Lower leg skin (tissue), 3 donors: ENCODE measurements around the gene ZCCHC2.

Experiments used
- POLR2A ChIP-seq, 2 donors: fragments of 450-650 bp; IDR thresholded peaks; one replicate each; pipeline ENCODE4 v1.6.1; 2016 to 2017; ENCODE audit warnings: antibody characterized with exemption in 2 of 2, mild to moderate bottlenecking in 1 of 2, moderate library complexity in 1 of 2
- TF ChIP-seq, protein P1 (sequence below), 3 donors: fragments of 450-650 bp; IDR thresholded peaks; one replicate each; pipeline ENCODE4 v1.5.1; 2016; ENCODE audit warnings: antibody characterized with exemption in 3 of 3, mild to moderate bottlenecking in 3 of 3, moderate library complexity in 2 of 3

DNA sequence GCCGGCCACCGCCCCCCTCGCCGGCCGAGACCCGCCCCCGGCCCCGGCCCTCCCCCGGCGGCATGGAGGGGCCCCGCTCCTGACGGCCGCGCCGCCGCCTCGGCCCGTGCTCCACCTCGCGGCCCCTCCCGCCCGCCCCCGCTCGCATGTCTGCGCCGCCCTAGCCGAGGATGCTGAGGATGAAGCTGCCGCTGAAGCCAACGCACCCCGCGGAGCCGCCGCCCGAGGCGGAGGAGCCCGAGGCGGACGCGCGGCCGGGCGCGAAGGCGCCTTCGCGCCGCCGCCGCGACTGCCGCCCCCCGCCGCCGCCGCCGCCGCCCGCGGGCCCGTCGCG is 397 bp downstream of the ZCCHC2 start:
- TF ChIP-seq, protein P1, sequence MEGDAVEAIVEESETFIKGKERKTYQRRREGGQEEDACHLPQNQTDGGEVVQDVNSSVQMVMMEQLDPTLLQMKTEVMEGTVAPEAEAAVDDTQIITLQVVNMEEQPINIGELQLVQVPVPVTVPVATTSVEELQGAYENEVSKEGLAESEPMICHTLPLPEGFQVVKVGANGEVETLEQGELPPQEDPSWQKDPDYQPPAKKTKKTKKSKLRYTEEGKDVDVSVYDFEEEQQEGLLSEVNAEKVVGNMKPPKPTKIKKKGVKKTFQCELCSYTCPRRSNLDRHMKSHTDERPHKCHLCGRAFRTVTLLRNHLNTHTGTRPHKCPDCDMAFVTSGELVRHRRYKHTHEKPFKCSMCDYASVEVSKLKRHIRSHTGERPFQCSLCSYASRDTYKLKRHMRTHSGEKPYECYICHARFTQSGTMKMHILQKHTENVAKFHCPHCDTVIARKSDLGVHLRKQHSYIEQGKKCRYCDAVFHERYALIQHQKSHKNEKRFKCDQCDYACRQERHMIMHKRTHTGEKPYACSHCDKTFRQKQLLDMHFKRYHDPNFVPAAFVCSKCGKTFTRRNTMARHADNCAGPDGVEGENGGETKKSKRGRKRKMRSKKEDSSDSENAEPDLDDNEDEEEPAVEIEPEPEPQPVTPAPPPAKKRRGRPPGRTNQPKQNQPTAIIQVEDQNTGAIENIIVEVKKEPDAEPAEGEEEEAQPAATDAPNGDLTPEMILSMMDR (IDR thresholded peaks at IDR 0.05): no peak
- no peak for TF ChIP-seq POLR2A (IDR thresholded peaks at IDR 0.05)
